CD14-positive monocyte (primary cell): ENCODE data around the gene PSMD1. TPM values are rescaled to one million over a fixed set of nuclear protein-coding genes. Genes with fewer than 3 reads are reported as not detected.
"Not testable (repeated sequence)": the region's sequence is repeated elsewhere in the genome, so short reads cannot be mapped to it uniquely, and the experiment has no call there.

Experiments used
- DNase-seq, 3 donors: peaks; one replicate each; pipeline ENCODE4 v3.0.0-alpha.2; 2011 to 2022
- H2AFZ ChIP-seq: 2 replicates; pipeline ENCODE4 v1.6.0; 2012; ENCODE audit warnings: mild to moderate bottlenecking, low read depth, low read length, inconsistent platforms; ENCODE audit not compliant: insufficient read depth, poor library complexity, severe bottlenecking
- H3K27ac ChIP-seq, 2 donors: 1 replicate in 1 of 2; 2 replicates in 1 of 2; pipeline ENCODE4 v1.5.1; 2012 to 2013; ENCODE audit warnings: low read length in 2 of 2, control low read depth in 1 of 2, inconsistent platforms in 1 of 2, low read depth in 1 of 2, mild to moderate bottlenecking in 1 of 2
- H3K27me3 ChIP-seq, 2 donors: one replicate each; pipeline versions ENCODE4 v1.6.0 to v1.6.1; 2011 to 2013; ENCODE audit warnings: low read length in 2 of 2; ENCODE audit not compliant: control insufficient read depth in 2 of 2, insufficient read depth in 2 of 2
- H3K36me3 ChIP-seq, 2 donors: replicated peaks in 1 of 2; 1 replicate in 1 of 2; 2 replicates in 1 of 2; pipeline versions ENCODE4 v1.5.1 to v1.6.1; 2012 to 2013; ENCODE audit warnings: low read length in 2 of 2, control low read depth in 1 of 2, inconsistent platforms in 1 of 2, mild to moderate bottlenecking in 1 of 2; ENCODE audit not compliant: insufficient read depth in 2 of 2, control insufficient read depth in 1 of 2
- H3K4me1 ChIP-seq, 2 donors: 1 replicate in 1 of 2; 2 replicates in 1 of 2; pipeline versions ENCODE4 v1.5.1 to v1.6.1; 2012 to 2013; ENCODE audit warnings: low read length in 2 of 2, control low read depth in 1 of 2, inconsistent platforms in 1 of 2, mild to moderate bottlenecking in 1 of 2, moderate library complexity in 1 of 2; ENCODE audit not compliant: insufficient read depth in 2 of 2, control insufficient read depth in 1 of 2
- H3K4me2 ChIP-seq: replicated peaks from 2 replicates; pipeline ENCODE3; 2012; ENCODE audit warnings: low read length, moderate library complexity, mild to moderate bottlenecking; ENCODE audit not compliant: poor library complexity, severe bottlenecking; ENCODE audit errors: extremely low read depth
- H3K4me3 ChIP-seq, 3 experiments: fragments of 200-600 bp in 1 of 3; sonication (generic) in 1 of 3; replicated peaks in 1 of 3; 1 replicate in 2 of 3; 2 replicates in 1 of 3; pipeline ENCODE4 v1.5.1; 2011 to 2013; ENCODE audit warnings: low read length in 3 of 3, mild to moderate bottlenecking in 3 of 3, control low read depth in 2 of 3, low read depth in 2 of 3, inconsistent platforms in 1 of 3, moderate library complexity in 1 of 3
- H3K79me2 ChIP-seq: 2 replicates; pipeline ENCODE4 v1.6.0; 2012; ENCODE audit warnings: mild to moderate bottlenecking, control low read depth, inconsistent platforms, low read length, moderate library complexity; ENCODE audit not compliant: insufficient read depth
- H3K9ac ChIP-seq: 2 replicates; pipeline ENCODE4 v1.6.0; 2017; ENCODE audit warnings: low read length, mild to moderate bottlenecking; ENCODE audit not compliant: insufficient read depth, poor library complexity, severe bottlenecking
- H3K9me3 ChIP-seq, 2 donors: replicated peaks in 1 of 2; 1 replicate in 1 of 2; 2 replicates in 1 of 2; pipeline versions ENCODE4 v1.5.1 to v1.6.1; 2012 to 2013; ENCODE audit warnings: low read length in 2 of 2, control low read depth in 1 of 2; ENCODE audit not compliant: control insufficient read depth in 1 of 2, insufficient read depth in 1 of 2
- H4K20me1 ChIP-seq: 2 replicates; pipeline ENCODE4 v1.6.0; 2012; ENCODE audit warnings: mild to moderate bottlenecking, low read length, control low read depth, moderate library complexity; ENCODE audit not compliant: insufficient read depth
- H3K27ac Mint-ChIP-seq, 7 donors: one replicate each; pipeline ENCODE4 v1.8.0; 2020; ENCODE audit warnings: mild to moderate bottlenecking in 7 of 7, mixed read lengths in 7 of 7, moderate library complexity in 6 of 7, inconsistent platforms in 2 of 7
- H3K27me3 Mint-ChIP-seq, 3 donors: one replicate each; pipeline ENCODE4 v1.8.0; 2021 to 2022; ENCODE audit warnings: low read depth in 3 of 3, mild to moderate bottlenecking in 3 of 3, mixed read lengths in 3 of 3, moderate library complexity in 3 of 3, inconsistent platforms in 1 of 3
- H3K36me3 Mint-ChIP-seq, 2 donors: one replicate each; pipeline ENCODE4 v1.8.0; 2020; ENCODE audit warnings: mixed read lengths in 2 of 2, inconsistent platforms in 1 of 2, mild to moderate bottlenecking in 1 of 2
- H3K4me1 Mint-ChIP-seq: one replicate; pipeline ENCODE4 v1.8.0; 2020; ENCODE audit warnings: mild to moderate bottlenecking, mixed read lengths
- H3K4me3 Mint-ChIP-seq, 2 donors: one replicate each; pipeline ENCODE4 v1.8.0; 2020; ENCODE audit warnings: mild to moderate bottlenecking in 2 of 2, mixed read lengths in 2 of 2, moderate library complexity in 1 of 2
- H3K9me3 Mint-ChIP-seq, 7 donors: one replicate each; pipeline ENCODE4 v1.8.0; 2020 to 2022; ENCODE audit warnings: mixed read lengths in 7 of 7, mild to moderate bottlenecking in 6 of 7, moderate library complexity in 6 of 7, inconsistent platforms in 2 of 7
- CTCF ChIP-seq: fragments of 200-600 bp; IDR thresholded peaks from one replicate; pipeline ENCODE4 v1.8.0; 2022; ENCODE audit warnings: antibody characterized with exemption, mild to moderate bottlenecking
- WGBS: methylation state at CpG from one replicate; pipeline ENCODE4 v1.1.5; 2013; ENCODE audit warnings: missing lambda C conversion rate; ENCODE audit not compliant: insufficient coverage; 5-methylcytosine and 5-hydroxymethylcytosine counted together
- intact Hi-C, 2 donors: fragments of 100-400 bp; cut with micrococcal nuclease; formaldehyde crosslinking; loops; one replicate each; pipeline versions ENCODE4 v1.15.0 to v1.15.1; 2023
- polyA plus RNA-seq, 3 donors: library from polyadenylated mRNA; depleted of rRNA in 1 of 3; unstranded in 2 of 3; stranded (reverse) in 1 of 3; fragments of 300-500 nt in 2 of 3; fragments of >200 nt in 1 of 3; fragmentation: Illumina TruSeq in 2 of 3; gene quantifications; 1 replicate in 2 of 3; 2 replicates in 1 of 3; pipeline ENCODE4 v1.2.3, GENCODE V29; 2012 to 2021

PSMD1 gene
- polyA plus RNA-seq, 3 donors: 23.5 to 53.9 (median 37.7) TPM

- DNase-seq: peak in 1 of 3 donors; percentile 66
- H4K20me1 ChIP-seq: no peaks in the 10 kb centered on the region
- no peak overlapping the region for H3K4me3 ChIP-seq
- Mint-ChIP-seq H3K27me3 (peaks cover 0 to 4% (median 0%) of the 10 kb centered on the region in 3 donors), H3K4me1 (peaks cover 31% of the 10 kb centered on the region), H3K36me3 (peaks cover 27 to 37% of the 10 kb centered on the region in 2 donors), H3K27ac (peak overlapping the region in 1 of 7 donors; percentile 55), H3K4me3 (no peak overlapping the region), H3K9me3 (peaks cover 0 to 5% (median 0%) of the 10 kb centered on the region in 7 donors)
- H3K9ac ChIP-seq: no peak overlapping the region
- no peaks in the 10 kb centered on the region for H3K9me3 ChIP-seq
- TF ChIP-seq CTCF: no peak
- no peak overlapping the region for H2AFZ ChIP-seq
- peaks cover 29 to 31% of the 10 kb centered on the region in 2 donors for H3K4me1 ChIP-seq
- no peaks in the 10 kb centered on the region for H3K27me3 ChIP-seq
- H3K36me3 ChIP-seq: peaks cover 24 to 39% of the 10 kb centered on the region in 2 donors
- no peak overlapping the region for H3K27ac ChIP-seq
- intact Hi-C loops: no loop called here
- no peaks in the 10 kb centered on the region for H3K79me2 ChIP-seq
- no peak overlapping the region for H3K4me2 ChIP-seq
- WGBS: 81% methylated on average over 6 of the region's 11 CpGs
Observed at GRCh38 chr2:231177156-231178025, 120.7 kb downstream of the PSMD1 start.

- H2AFZ ChIP-seq, H3K27ac Mint-ChIP-seq, H3K27ac ChIP-seq, DNase-seq, H3K27me3 ChIP-seq, H4K20me1 ChIP-seq, H3K4me3 Mint-ChIP-seq, intact Hi-C loops, H3K4me3 ChIP-seq, H3K9ac ChIP-seq, H3K27me3 Mint-ChIP-seq, H3K79me2 ChIP-seq, H3K9me3 Mint-ChIP-seq, H3K9me3 ChIP-seq, H3K4me2 ChIP-seq: not testable (repeated sequence)
- Mint-ChIP-seq H3K36me3 (peaks cover 21 to 25% of the 10 kb centered on the region in 2 donors), H3K4me1 (peaks cover 38% of the 10 kb centered on the region)
- no CpG with 5 or more reads among the region's 5 CpGs for WGBS
- Histone ChIP-seq H3K4me1 (peaks cover 35 to 37% of the 10 kb centered on the region in 2 donors), H3K36me3 (peaks cover 12 to 25% of the 10 kb centered on the region in 2 donors)
Observed at GRCh38 chr2:231178805-231179204, 122.1 kb downstream of the PSMD1 start.
